Mesothelial cell of epicardium (in vitro differentiated cells): ENCODE results near the gene SUCLG2. TPM values are rescaled to one million over a fixed set of nuclear protein-coding genes. Genes with fewer than 3 reads are reported as not detected.

Source experiments
- DNase-seq, 2 experiments: peaks; one replicate each; pipeline ENCODE4 v3.0.0; 2021; ENCODE audit warnings: low spot score in 2 of 2; ENCODE audit not compliant: unreplicated experiment in 2 of 2
- H3K27ac Mint-ChIP-seq: 2 replicates; pipeline ENCODE4 v1.8.0; 2021; ENCODE audit warnings: mixed read lengths
- H3K27me3 Mint-ChIP-seq: 2 replicates; pipeline ENCODE4 v1.8.0; 2021; ENCODE audit warnings: low read depth, mixed read lengths
- H3K36me3 Mint-ChIP-seq: 2 replicates; pipeline ENCODE4 v1.8.0; 2021; ENCODE audit warnings: mixed read lengths
- H3K4me1 Mint-ChIP-seq: 2 replicates; pipeline ENCODE4 v1.8.0; 2021; ENCODE audit warnings: mixed read lengths
- H3K4me3 Mint-ChIP-seq: 2 replicates; pipeline ENCODE4 v1.8.0; 2021; ENCODE audit warnings: mild to moderate bottlenecking, moderate library complexity, mixed read lengths
- H3K9me3 Mint-ChIP-seq: 2 replicates; pipeline ENCODE4 v1.8.0; 2021; ENCODE audit warnings: mixed read lengths
- total RNA-seq: library from RNA; stranded (reverse); gene quantifications from 3 replicates; pipeline ENCODE4 v1.2.1, GENCODE V29; 2021
- TF ChIP-seq, protein P1 (sequence below): fragments of 200-600 bp; sonication (generic); IDR thresholded peaks from one replicate; pipeline ENCODE4 v1.5.0; 2021; ENCODE audit warnings: antibody characterized with exemption; ENCODE audit not compliant: unreplicated experiment

Gene SUCLG2
- total RNA-seq, 1 donor from 2014 or later: 35.0 TPM

DNA sequence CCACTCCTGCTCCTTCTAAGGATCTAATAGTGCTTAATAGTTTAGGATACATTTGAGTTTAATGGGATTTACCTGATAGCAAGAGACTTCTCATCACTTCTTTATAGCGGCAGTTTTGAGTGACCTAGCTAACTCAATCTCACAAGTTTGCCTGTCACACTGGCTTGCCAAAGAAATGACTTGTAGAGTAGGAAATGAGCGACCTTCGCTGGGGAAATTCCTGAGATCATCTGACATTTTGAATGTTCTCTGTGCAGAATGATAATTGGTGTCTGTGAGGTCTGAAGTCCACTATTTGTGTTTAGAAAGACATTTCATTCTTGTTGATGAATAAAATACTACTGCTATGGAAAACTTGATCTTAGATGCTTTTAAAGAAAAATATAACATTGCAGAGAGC, 30.3 kb downstream of the SUCLG2 start:
- Mint-ChIP-seq H3K9me3 (no peaks in the 10 kb centered on the region), H3K27me3 (no peaks in the 10 kb centered on the region), H3K4me1 (peaks cover 16% of the 10 kb centered on the region), H3K4me3 (no peak overlapping the region), H3K27ac (no peak overlapping the region), H3K36me3 (peaks cover 17% of the 10 kb centered on the region)
- DNase-seq: no peak
- TF ChIP-seq, protein P1, sequence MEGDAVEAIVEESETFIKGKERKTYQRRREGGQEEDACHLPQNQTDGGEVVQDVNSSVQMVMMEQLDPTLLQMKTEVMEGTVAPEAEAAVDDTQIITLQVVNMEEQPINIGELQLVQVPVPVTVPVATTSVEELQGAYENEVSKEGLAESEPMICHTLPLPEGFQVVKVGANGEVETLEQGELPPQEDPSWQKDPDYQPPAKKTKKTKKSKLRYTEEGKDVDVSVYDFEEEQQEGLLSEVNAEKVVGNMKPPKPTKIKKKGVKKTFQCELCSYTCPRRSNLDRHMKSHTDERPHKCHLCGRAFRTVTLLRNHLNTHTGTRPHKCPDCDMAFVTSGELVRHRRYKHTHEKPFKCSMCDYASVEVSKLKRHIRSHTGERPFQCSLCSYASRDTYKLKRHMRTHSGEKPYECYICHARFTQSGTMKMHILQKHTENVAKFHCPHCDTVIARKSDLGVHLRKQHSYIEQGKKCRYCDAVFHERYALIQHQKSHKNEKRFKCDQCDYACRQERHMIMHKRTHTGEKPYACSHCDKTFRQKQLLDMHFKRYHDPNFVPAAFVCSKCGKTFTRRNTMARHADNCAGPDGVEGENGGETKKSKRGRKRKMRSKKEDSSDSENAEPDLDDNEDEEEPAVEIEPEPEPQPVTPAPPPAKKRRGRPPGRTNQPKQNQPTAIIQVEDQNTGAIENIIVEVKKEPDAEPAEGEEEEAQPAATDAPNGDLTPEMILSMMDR: no peak

DNA sequence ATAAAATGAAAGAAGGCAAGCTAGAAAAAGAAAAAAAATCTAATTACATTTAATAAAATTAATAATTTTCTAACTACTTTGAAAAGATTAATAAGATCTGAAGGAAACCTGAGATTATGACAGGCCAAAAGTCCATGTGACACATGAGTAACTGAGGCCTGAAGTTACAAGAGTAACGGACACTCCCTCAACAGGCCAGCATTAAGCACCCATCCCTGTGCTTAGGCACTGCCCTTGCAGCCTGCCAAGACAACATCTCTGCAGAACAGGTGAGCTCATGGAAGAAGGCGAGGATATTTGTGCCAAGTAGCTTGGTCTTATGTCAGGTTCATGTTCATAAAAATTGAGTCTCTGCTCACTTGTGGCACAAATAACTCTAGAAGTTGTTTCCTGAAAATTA, 31.8 kb downstream of the SUCLG2 start:
- H3K27me3 Mint-ChIP-seq: no peaks in the 10 kb centered on the region
- TF ChIP-seq, protein P1: no peak
- no peak overlapping the region for H3K27ac Mint-ChIP-seq
- peaks cover 16% of the 10 kb centered on the region for H3K4me1 Mint-ChIP-seq
- no peak for DNase-seq
- no peaks in the 10 kb centered on the region for H3K9me3 Mint-ChIP-seq
- H3K36me3 Mint-ChIP-seq: peaks cover 14% of the 10 kb centered on the region
- no peak overlapping the region for H3K4me3 Mint-ChIP-seq

GRCh38 chr3:67620869-67621268, 33.5 kb downstream of the SUCLG2 start:
- Mint-ChIP-seq H3K4me3 (no peak overlapping the region), H3K4me1 (peaks cover 16% of the 10 kb centered on the region), H3K9me3 (no peaks in the 10 kb centered on the region), H3K27ac (no peak overlapping the region), H3K27me3 (no peaks in the 10 kb centered on the region), H3K36me3 (peaks cover 18% of the 10 kb centered on the region)
- TF ChIP-seq, protein P1: no peak
- no peak for DNase-seq

DNA sequence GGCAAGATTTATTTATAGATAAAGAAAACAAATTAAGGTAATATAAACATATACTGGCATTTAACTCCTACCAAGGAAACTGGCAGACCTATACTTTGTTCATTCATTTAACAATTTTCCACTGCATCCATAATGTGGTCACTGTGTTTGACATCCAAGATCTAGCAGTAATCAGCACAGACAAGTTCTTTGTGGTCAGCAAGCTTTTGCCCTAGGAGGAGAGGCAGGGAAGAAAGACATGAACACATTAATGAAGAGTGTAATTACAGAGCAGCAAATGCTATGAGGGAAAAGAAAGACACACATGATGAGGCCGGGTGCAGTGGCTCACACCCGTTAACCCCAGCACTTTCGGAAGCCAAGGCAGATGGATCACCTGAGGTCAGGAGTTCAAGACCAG, 34.4 kb downstream of the SUCLG2 start:
- TF ChIP-seq, protein P1: no peak

DNA sequence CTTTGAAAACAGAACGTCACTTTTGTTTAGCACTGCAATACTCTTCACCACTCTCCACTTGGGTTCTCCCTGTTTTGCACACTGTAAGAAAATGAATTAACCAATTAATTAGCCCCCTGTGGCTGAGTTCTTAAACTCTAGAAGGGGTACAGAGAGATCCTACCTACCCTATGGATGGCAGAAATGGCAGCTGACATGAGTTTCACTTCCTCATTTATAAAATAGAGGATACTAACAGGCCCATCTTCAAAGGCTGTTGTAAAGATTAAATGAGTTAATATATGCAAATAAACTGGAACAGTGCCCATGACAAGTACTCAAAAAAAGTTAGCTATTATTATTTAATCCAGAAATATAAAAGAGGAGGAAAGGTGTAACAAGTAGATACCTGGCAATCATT, 36.9 kb downstream of the SUCLG2 start:
- no peak for DNase-seq
- H3K4me3 Mint-ChIP-seq: no peak overlapping the region
- H3K9me3 Mint-ChIP-seq: no peaks in the 10 kb centered on the region
- TF ChIP-seq, protein P1: no peak
- no peak overlapping the region for H3K27ac Mint-ChIP-seq
- H3K27me3 Mint-ChIP-seq: no peaks in the 10 kb centered on the region
- H3K4me1 Mint-ChIP-seq: peaks cover 12% of the 10 kb centered on the region
- peaks cover 12% of the 10 kb centered on the region for H3K36me3 Mint-ChIP-seq

More for the DNA sequence above, 34.4 kb downstream of the SUCLG2 start:
- Mint-ChIP-seq H3K4me1 (peaks cover 16% of the 10 kb centered on the region), H3K27ac (no peak overlapping the region), H3K4me3 (no peak overlapping the region), H3K27me3 (no peaks in the 10 kb centered on the region), H3K36me3 (peaks cover 16% of the 10 kb centered on the region), H3K9me3 (no peaks in the 10 kb centered on the region)
- DNase-seq: no peak

- TF ChIP-seq, protein P1: no peak
- no peak for DNase-seq
- Mint-ChIP-seq H3K27ac (no peak overlapping the region), H3K4me3 (no peak overlapping the region), H3K4me1 (peaks cover 11% of the 10 kb centered on the region), H3K27me3 (no peaks in the 10 kb centered on the region), H3K36me3 (peaks cover 11% of the 10 kb centered on the region), H3K9me3 (no peaks in the 10 kb centered on the region)
Observed at GRCh38 chr3:67616046-67616445, 38.4 kb downstream of the SUCLG2 start.
